ENCODE measurements around the gene KCNQ2. TPM values are rescaled to one million over a fixed set of nuclear protein-coding genes. Genes with fewer than 3 reads are reported as not detected.

The KCNQ2 gene
- total RNA-seq, 1 donor = 0.36 TPM

DNA sequence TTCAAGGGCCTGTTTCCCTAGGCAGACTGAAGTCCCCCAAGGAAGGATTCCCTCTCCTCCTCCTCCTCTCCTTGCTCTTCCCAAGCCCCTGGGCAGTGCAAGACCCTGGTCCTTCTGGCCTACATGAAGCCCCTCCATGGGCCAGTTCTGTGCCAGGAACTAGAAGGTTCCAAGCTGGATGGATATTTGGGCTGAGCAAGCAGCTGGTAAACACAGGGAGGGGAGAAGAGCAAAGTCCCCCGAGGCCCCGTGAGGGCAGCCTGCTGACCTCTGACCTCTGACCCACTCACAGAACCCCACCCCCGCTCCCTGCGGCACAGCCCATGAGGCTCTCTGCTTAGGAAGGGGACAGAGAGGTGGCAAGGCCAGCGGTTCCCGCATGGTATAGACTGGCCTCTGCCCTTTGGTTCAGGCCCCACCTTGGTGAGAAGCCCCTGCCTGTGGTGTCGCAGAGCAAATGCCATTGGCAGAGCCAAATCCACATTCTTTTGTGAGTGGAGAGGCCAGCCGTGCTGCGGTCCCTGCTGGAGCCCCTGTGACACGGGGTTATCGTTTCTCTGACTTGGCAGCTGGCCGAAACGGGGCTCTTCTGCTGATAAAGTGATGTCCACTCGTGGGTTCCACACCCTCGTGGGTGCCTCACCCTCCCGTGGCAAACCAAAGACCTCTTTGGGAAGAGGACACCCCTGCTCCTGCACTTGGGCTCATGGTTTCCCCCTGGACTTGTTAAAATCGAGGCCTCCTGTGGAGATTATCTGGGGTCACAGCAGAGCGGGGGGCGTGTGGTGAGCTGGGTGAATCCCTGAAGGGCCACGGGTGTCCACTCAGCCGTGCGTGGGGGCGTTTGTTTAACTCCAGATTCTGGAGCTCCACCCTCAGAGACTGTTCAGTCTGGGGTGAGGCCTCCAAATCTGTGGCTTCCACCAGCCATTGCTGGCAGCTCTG lies 109.2 kb downstream of the KCNQ2 start:
- H3K27me3 ChIP-seq (ENCODE audit: insufficient read depth, low read length) = peaks cover 4% of the 10 kb centered on the region
- H3K4me1 ChIP-seq (ENCODE audit: insufficient read depth, low read length) = no peaks in the 10 kb centered on the region
- H2AFZ ChIP-seq (ENCODE audit: low read length) = no peak overlapping the region
- H3K4me3 ChIP-seq (ENCODE audit: insufficient read depth, low read length) = no peak overlapping the region
- H4K20me1 ChIP-seq (ENCODE audit: insufficient read depth, low read length) = no peaks in the 10 kb centered on the region
- no peak overlapping the region for H3K27ac ChIP-seq (ENCODE audit: low read depth, low read length)
- TF ChIP-seq, protein P1, sequence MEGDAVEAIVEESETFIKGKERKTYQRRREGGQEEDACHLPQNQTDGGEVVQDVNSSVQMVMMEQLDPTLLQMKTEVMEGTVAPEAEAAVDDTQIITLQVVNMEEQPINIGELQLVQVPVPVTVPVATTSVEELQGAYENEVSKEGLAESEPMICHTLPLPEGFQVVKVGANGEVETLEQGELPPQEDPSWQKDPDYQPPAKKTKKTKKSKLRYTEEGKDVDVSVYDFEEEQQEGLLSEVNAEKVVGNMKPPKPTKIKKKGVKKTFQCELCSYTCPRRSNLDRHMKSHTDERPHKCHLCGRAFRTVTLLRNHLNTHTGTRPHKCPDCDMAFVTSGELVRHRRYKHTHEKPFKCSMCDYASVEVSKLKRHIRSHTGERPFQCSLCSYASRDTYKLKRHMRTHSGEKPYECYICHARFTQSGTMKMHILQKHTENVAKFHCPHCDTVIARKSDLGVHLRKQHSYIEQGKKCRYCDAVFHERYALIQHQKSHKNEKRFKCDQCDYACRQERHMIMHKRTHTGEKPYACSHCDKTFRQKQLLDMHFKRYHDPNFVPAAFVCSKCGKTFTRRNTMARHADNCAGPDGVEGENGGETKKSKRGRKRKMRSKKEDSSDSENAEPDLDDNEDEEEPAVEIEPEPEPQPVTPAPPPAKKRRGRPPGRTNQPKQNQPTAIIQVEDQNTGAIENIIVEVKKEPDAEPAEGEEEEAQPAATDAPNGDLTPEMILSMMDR (IDR thresholded peaks at IDR 0.05; ENCODE audit: extremely low read depth, low read depth, low read length) = no peak
- no peaks in the 10 kb centered on the region for H3K36me3 ChIP-seq (ENCODE audit: insufficient read depth, low read length)
- no peaks in the 10 kb centered on the region for H3K79me2 ChIP-seq (ENCODE audit: insufficient read depth, low read length)
- no peak overlapping the region for H3K4me2 ChIP-seq (ENCODE audit: insufficient read depth, low read length)
- no peaks in the 10 kb centered on the region for H3K9me3 ChIP-seq (ENCODE audit: low read depth, low read length)
- no peak for DNase-seq (ENCODE audit: insufficient read length, low spot score, missing footprints)

- TF ChIP-seq, protein P1 (IDR thresholded peaks at IDR 0.05; ENCODE audit: extremely low read depth, low read depth, low read length) = no peak
- H4K20me1 ChIP-seq (ENCODE audit: insufficient read depth, low read length) = no peaks in the 10 kb centered on the region
- no peaks in the 10 kb centered on the region for H3K79me2 ChIP-seq (ENCODE audit: insufficient read depth, low read length)
Observed at GRCh38 chr20:63362436-63363009, 109.9 kb downstream of the KCNQ2 start.

GRCh38 chr20:63361519-63362435 lies 110.7 kb downstream of the KCNQ2 start:
- Histone ChIP-seq H3K4me3 (ENCODE audit: insufficient read depth, low read length) (no peak overlapping the region), H3K27ac (ENCODE audit: low read depth, low read length) (no peak overlapping the region), H3K36me3 (ENCODE audit: insufficient read depth, low read length) (no peaks in the 10 kb centered on the region), H3K9me3 (ENCODE audit: low read depth, low read length) (no peaks in the 10 kb centered on the region), H4K20me1 (ENCODE audit: insufficient read depth, low read length) (no peaks in the 10 kb centered on the region), H3K27me3 (ENCODE audit: insufficient read depth, low read length) (peaks cover 4% of the 10 kb centered on the region), H3K4me2 (ENCODE audit: insufficient read depth, low read length) (no peak overlapping the region), H3K79me2 (ENCODE audit: insufficient read depth, low read length) (no peaks in the 10 kb centered on the region), H2AFZ (ENCODE audit: low read length) (no peak overlapping the region), H3K4me1 (ENCODE audit: insufficient read depth, low read length) (no peaks in the 10 kb centered on the region)
- TF ChIP-seq, protein P1 (IDR thresholded peaks at IDR 0.05; ENCODE audit: extremely low read depth, low read depth, low read length) = no peak
- DNase-seq (ENCODE audit: insufficient read length, low spot score, missing footprints) = no peak

More at GRCh38 chr20:63362436-63363009, 109.9 kb downstream of the KCNQ2 start:
- no peak for DNase-seq (ENCODE audit: insufficient read length, low spot score, missing footprints)
- H3K36me3 ChIP-seq (ENCODE audit: insufficient read depth, low read length) = no peaks in the 10 kb centered on the region
- no peaks in the 10 kb centered on the region for H3K9me3 ChIP-seq (ENCODE audit: low read depth, low read length)
- no peak overlapping the region for H3K4me3 ChIP-seq (ENCODE audit: insufficient read depth, low read length)
- no peak overlapping the region for H3K27ac ChIP-seq (ENCODE audit: low read depth, low read length)
- peaks cover 4% of the 10 kb centered on the region for H3K27me3 ChIP-seq (ENCODE audit: insufficient read depth, low read length)
- no peak overlapping the region for H3K4me2 ChIP-seq (ENCODE audit: insufficient read depth, low read length)
- H2AFZ ChIP-seq (ENCODE audit: low read length) = no peak overlapping the region
- no peaks in the 10 kb centered on the region for H3K4me1 ChIP-seq (ENCODE audit: insufficient read depth, low read length)

All from osteoblast (primary cell).